ENCODE data around the gene ATF6.

ATF6 gene

DNA sequence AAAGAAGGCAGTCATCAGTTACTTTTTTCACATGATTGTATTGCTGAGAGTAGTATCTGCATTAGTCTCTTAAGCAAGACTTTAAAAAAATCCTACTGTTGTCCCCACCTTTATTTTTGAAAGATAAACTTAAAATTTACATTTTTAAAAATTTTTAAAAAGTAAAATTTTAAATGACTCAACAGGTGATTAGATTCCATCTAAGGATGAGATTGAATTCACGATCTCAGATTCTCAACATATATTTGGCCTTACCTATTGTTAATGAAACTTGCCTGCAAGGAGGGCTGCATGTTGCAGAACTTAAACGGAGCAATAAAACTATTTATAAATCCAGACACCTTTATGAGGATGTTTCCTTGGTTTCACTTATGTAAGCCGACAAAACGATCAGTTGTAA, 182.3 kb downstream of the ATF6 start:
- no peak overlapping the region for H3K27ac ChIP-seq (ENCODE audit: low read depth, low read length)
- H2AFZ ChIP-seq (ENCODE audit: low read length, unreplicated experiment), result no peak overlapping the region
- H3K4me1 ChIP-seq (ENCODE audit: control insufficient read depth, insufficient read depth, low read length, unreplicated experiment), result no peaks in the 10 kb centered on the region

DNA sequence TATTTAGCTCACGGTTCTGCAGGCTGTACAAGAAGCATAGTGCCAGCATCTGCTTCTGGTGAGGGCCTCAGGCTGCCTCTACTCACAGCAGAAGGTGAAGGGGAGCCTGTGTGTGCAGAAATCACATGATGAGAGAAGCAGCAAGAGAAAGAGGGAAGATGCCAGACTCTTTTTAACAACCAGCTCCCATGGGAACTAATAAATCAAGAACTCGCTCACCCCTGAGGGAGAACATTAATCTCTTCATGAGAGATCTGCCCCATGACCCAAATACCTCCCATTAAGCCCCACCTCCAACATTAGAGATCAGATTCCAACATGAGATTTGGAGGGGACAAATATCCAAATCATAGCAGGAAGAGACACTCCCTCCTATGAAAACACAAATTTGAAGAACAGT, 183.4 kb downstream of the ATF6 start:
- no peaks in the 10 kb centered on the region for H3K36me3 ChIP-seq (ENCODE audit: insufficient read depth, low read length)
- H3K79me2 ChIP-seq (ENCODE audit: control insufficient read depth, insufficient read depth, low read length, unreplicated experiment), result no peaks in the 10 kb centered on the region
- H3K4me1 ChIP-seq (ENCODE audit: control insufficient read depth, insufficient read depth, low read length, unreplicated experiment), result peaks cover 4% of the 10 kb centered on the region
- H3K27ac ChIP-seq (ENCODE audit: low read depth, low read length), result no peak overlapping the region
- H3K4me3 ChIP-seq (ENCODE audit: low read depth, low read length), result no peak overlapping the region
- H3K27me3 ChIP-seq (ENCODE audit: insufficient read depth, low read length), result no peaks in the 10 kb centered on the region
- no peak overlapping the region for H2AFZ ChIP-seq (ENCODE audit: low read length, unreplicated experiment)

More for the DNA sequence above, 182.3 kb downstream of the ATF6 start:
- no peaks in the 10 kb centered on the region for H3K79me2 ChIP-seq (ENCODE audit: control insufficient read depth, insufficient read depth, low read length, unreplicated experiment)
- H3K4me3 ChIP-seq (ENCODE audit: low read depth, low read length), result no peak overlapping the region
- H3K27me3 ChIP-seq (ENCODE audit: insufficient read depth, low read length), result no peaks in the 10 kb centered on the region
- H3K36me3 ChIP-seq (ENCODE audit: insufficient read depth, low read length), result no peaks in the 10 kb centered on the region

DNA sequence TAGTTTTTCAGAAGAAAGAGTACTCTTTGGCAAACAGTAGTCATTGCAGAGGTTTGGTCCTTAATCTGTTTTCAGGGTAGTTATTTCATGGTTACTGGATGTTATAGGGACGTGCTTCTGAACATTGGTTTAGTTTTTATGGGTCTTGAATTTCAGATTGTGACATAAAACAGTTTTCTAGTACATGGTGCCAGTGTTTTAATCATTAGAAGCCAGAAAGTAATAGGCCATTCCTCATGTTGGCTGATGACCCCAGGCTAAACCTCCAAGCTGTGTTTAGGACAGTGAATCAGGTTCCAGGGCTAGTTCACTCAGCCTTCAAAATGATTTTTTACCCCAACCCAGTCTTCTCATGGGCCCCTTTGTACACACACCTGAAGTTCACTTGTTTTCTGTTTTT, 184.3 kb downstream of the ATF6 start:
- Histone ChIP-seq H3K27ac (ENCODE audit: low read depth, low read length) (no peak overlapping the region), H2AFZ (ENCODE audit: low read length, unreplicated experiment) (no peak overlapping the region), H3K4me1 (ENCODE audit: control insufficient read depth, insufficient read depth, low read length, unreplicated experiment) (peaks cover 4% of the 10 kb centered on the region), H3K36me3 (ENCODE audit: insufficient read depth, low read length) (no peaks in the 10 kb centered on the region), H3K79me2 (ENCODE audit: control insufficient read depth, insufficient read depth, low read length, unreplicated experiment) (no peaks in the 10 kb centered on the region), H3K4me3 (ENCODE audit: low read depth, low read length) (no peak overlapping the region), H3K27me3 (ENCODE audit: insufficient read depth, low read length) (no peaks in the 10 kb centered on the region)

DNA sequence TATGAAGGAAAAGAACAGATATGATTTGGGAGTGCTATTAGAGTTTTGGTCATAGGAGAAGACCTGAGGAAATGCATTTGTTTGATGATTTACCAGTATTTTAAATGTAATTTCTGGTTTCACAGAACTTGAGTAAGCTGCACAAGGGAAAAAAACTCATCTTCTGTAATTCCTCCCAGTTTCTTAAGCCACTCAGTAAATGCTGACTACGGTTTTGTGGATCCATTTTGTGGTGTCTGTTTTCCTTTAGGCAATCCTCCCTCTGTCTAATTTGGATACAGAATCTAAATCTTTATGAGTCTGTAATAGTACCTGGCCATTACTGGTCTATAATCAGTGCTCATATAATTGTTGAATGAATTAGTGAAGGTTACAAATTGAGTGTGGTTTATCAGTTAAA, 185.5 kb downstream of the ATF6 start:
- Histone ChIP-seq H3K36me3 (ENCODE audit: insufficient read depth, low read length) (no peaks in the 10 kb centered on the region), H3K27me3 (ENCODE audit: insufficient read depth, low read length) (no peaks in the 10 kb centered on the region), H3K27ac (ENCODE audit: low read depth, low read length) (no peak overlapping the region), H2AFZ (ENCODE audit: low read length, unreplicated experiment) (no peak overlapping the region), H3K4me1 (ENCODE audit: control insufficient read depth, insufficient read depth, low read length, unreplicated experiment) (peaks cover 7% of the 10 kb centered on the region), H3K79me2 (ENCODE audit: control insufficient read depth, insufficient read depth, low read length, unreplicated experiment) (no peaks in the 10 kb centered on the region), H3K4me3 (ENCODE audit: low read depth, low read length) (no peak overlapping the region)

DNA sequence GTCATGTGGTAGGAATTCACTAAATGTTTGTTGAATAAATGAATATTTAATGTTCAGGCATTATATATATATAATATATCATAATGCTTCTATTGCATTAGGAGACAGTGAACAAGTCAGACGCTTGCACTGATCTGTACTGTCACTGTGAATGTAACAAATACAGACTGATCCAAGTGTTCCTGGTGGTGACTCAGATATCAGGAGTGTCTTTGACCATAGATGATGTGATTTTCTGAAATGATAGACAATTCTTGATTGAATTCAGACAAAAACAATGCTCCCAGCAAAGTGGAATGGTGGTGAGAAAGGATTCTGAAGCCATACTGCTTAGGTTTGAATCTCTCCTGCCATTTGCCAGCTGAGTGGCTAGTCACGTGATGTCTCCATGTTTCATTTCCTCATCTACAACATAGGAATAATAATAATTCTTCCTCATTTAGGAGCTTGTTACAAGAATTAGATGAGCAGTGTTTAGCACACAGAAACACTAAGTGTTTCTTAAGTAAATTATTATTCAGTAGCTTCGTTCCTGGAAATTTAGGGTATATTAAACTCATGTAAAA, 186.6 kb downstream of the ATF6 start:
- no peaks in the 10 kb centered on the region for H3K27me3 ChIP-seq (ENCODE audit: insufficient read depth, low read length)
- no peak overlapping the region for H3K27ac ChIP-seq (ENCODE audit: low read depth, low read length)
- peaks cover 7% of the 10 kb centered on the region for H3K4me1 ChIP-seq (ENCODE audit: control insufficient read depth, insufficient read depth, low read length, unreplicated experiment)
- H2AFZ ChIP-seq (ENCODE audit: low read length, unreplicated experiment), result no peak overlapping the region
- no peak overlapping the region for H3K4me3 ChIP-seq (ENCODE audit: low read depth, low read length)
- no peaks in the 10 kb centered on the region for H3K79me2 ChIP-seq (ENCODE audit: control insufficient read depth, insufficient read depth, low read length, unreplicated experiment)
- no peaks in the 10 kb centered on the region for H3K36me3 ChIP-seq (ENCODE audit: insufficient read depth, low read length)

DNA sequence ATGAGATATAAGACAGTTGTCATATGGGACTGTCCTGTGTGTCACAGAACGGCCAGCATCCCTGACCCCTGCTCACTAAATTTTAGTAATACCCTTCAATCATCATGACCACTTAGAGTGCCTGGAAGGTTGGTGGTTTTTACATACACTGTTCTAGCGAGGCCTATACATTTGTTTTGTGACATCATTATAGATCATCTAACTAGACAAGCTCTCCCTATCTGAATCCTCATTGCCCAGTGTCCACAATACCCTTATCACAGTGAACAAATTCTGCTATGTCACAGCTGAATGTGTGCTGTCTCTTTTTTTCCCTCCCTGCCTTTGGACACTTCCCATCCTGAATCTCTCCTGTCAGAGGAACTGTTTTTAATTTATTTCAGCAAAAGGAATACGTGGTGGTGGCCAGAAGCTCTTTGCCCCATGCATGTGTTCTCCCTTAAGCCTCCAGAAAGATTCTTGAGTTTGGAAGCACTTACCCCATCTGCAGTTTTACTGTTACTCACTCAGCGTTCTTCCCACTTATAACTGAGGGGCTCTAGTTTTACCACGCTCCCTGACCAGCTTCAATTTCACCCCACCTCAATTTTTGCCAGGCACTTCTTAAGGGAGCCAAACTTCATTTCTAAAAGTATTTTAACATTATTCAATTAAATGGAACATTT, 187.3 kb downstream of the ATF6 start:
- Histone ChIP-seq H3K79me2 (ENCODE audit: control insufficient read depth, insufficient read depth, low read length, unreplicated experiment) (no peaks in the 10 kb centered on the region), H3K36me3 (ENCODE audit: insufficient read depth, low read length) (no peaks in the 10 kb centered on the region), H3K27ac (ENCODE audit: low read depth, low read length) (no peak overlapping the region), H3K4me1 (ENCODE audit: control insufficient read depth, insufficient read depth, low read length, unreplicated experiment) (peaks cover 7% of the 10 kb centered on the region), H3K4me3 (ENCODE audit: low read depth, low read length) (no peak overlapping the region), H2AFZ (ENCODE audit: low read length, unreplicated experiment) (no peak overlapping the region), H3K27me3 (ENCODE audit: insufficient read depth, low read length) (no peaks in the 10 kb centered on the region)

DNA sequence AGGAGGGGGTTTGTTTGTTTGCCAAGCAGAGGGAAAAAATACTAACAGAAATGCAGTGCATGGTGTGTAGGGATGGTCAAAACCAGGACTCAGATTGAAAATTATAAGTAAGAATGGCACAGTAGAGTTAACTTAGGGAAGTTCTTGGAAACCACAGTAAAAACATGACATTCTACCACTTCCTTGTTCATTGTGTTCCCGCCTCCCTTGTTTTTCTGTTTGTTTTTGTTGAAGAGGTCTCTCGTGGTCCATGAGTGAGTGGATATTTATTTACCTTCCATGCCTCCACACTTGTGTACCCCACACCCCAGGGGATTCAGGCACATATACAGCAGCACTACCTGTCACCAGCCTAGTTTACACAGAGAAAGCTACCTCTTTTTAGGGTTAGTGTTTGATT, 187.9 kb downstream of the ATF6 start:
- H3K4me3 ChIP-seq (ENCODE audit: low read depth, low read length), result no peak overlapping the region
- H3K36me3 ChIP-seq (ENCODE audit: insufficient read depth, low read length), result no peaks in the 10 kb centered on the region
- H3K79me2 ChIP-seq (ENCODE audit: control insufficient read depth, insufficient read depth, low read length, unreplicated experiment), result no peaks in the 10 kb centered on the region
- H2AFZ ChIP-seq (ENCODE audit: low read length, unreplicated experiment), result no peak overlapping the region
- H3K27me3 ChIP-seq (ENCODE audit: insufficient read depth, low read length), result no peaks in the 10 kb centered on the region
- peaks cover 7% of the 10 kb centered on the region for H3K4me1 ChIP-seq (ENCODE audit: control insufficient read depth, insufficient read depth, low read length, unreplicated experiment)
- no peak overlapping the region for H3K27ac ChIP-seq (ENCODE audit: low read depth, low read length)

DNA sequence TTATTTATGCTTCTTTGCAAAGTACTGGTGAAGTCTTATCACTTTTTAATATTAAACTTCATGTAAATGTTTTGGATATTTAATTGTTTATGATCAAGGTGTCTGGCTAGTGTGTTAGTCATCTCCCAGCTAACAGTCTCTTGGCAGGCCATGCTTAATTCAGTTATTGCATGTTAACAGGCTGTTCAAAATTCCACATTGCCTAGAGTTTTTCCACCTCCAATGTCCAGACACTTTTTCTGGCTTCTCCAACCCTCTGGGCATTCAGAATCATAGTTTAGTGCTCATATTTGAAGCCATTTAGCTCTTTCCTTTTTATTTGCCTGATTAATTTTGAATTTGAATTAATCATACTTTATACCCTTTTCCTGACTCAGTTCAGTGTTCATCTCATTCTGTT, 188.3 kb downstream of the ATF6 start:
- H3K4me1 ChIP-seq (ENCODE audit: control insufficient read depth, insufficient read depth, low read length, unreplicated experiment), result peaks cover 7% of the 10 kb centered on the region

DNA sequence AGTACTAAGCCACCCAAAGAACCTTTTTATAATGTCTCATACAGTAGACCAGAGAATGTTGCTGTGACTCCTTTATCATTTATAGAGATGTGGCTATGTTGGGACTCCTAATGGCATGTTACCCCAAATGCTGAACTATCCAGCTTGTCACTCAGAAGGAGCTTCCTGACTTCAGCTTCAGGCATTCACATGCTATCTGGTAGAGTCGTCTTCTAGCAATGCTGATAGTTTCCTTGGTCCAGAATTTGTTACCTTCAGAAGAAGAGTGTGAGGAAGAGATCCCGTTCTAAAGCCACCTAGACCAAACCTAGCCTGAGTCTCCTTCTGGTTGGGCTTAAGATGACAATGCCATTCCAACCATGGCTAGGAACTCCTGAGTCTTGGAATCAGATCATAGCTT, 189.5 kb downstream of the ATF6 start:
- no peaks in the 10 kb centered on the region for H3K79me2 ChIP-seq (ENCODE audit: control insufficient read depth, insufficient read depth, low read length, unreplicated experiment)
- H3K4me3 ChIP-seq (ENCODE audit: low read depth, low read length), result no peak overlapping the region
- H3K27me3 ChIP-seq (ENCODE audit: insufficient read depth, low read length), result no peaks in the 10 kb centered on the region
- H2AFZ ChIP-seq (ENCODE audit: low read length, unreplicated experiment), result no peak overlapping the region
- H3K4me1 ChIP-seq (ENCODE audit: control insufficient read depth, insufficient read depth, low read length, unreplicated experiment), result peaks cover 7% of the 10 kb centered on the region
- H3K36me3 ChIP-seq (ENCODE audit: insufficient read depth, low read length), result no peaks in the 10 kb centered on the region
- no peak overlapping the region for H3K27ac ChIP-seq (ENCODE audit: low read depth, low read length)

More for the DNA sequence above, 188.3 kb downstream of the ATF6 start:
- no peak overlapping the region for H3K27ac ChIP-seq (ENCODE audit: low read depth, low read length)
- no peak overlapping the region for H2AFZ ChIP-seq (ENCODE audit: low read length, unreplicated experiment)
- H3K4me3 ChIP-seq (ENCODE audit: low read depth, low read length), result no peak overlapping the region
- H3K27me3 ChIP-seq (ENCODE audit: insufficient read depth, low read length), result no peaks in the 10 kb centered on the region
- no peaks in the 10 kb centered on the region for H3K79me2 ChIP-seq (ENCODE audit: control insufficient read depth, insufficient read depth, low read length, unreplicated experiment)
- H3K36me3 ChIP-seq (ENCODE audit: insufficient read depth, low read length), result no peaks in the 10 kb centered on the region

DNA sequence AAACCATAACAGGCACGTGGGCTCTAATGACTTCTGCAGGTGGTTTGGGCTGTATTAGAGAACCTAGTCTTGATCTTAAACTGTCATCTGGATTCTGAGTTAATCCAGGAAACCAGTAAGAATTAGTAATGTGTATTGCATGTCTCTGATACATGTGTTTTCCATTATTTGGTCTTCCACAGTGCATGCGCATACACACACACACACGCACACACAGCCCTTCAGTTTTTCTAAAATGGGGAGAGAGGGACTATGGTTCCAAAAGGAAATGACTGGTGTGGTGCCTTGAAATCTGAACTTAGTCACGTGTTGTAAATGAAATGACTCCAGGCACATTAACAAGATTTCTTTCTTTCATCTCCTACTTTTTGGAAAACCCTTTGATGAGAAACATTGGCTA, 190.0 kb downstream of the ATF6 start:
- H3K36me3 ChIP-seq (ENCODE audit: insufficient read depth, low read length), result no peaks in the 10 kb centered on the region
- H3K79me2 ChIP-seq (ENCODE audit: control insufficient read depth, insufficient read depth, low read length, unreplicated experiment), result no peaks in the 10 kb centered on the region
- no peak overlapping the region for H3K27ac ChIP-seq (ENCODE audit: low read depth, low read length)
- H3K4me3 ChIP-seq (ENCODE audit: low read depth, low read length), result no peak overlapping the region
- no peak overlapping the region for H2AFZ ChIP-seq (ENCODE audit: low read length, unreplicated experiment)
- H3K4me1 ChIP-seq (ENCODE audit: control insufficient read depth, insufficient read depth, low read length, unreplicated experiment), result peaks cover 9% of the 10 kb centered on the region
- no peaks in the 10 kb centered on the region for H3K27me3 ChIP-seq (ENCODE audit: insufficient read depth, low read length)

DNA sequence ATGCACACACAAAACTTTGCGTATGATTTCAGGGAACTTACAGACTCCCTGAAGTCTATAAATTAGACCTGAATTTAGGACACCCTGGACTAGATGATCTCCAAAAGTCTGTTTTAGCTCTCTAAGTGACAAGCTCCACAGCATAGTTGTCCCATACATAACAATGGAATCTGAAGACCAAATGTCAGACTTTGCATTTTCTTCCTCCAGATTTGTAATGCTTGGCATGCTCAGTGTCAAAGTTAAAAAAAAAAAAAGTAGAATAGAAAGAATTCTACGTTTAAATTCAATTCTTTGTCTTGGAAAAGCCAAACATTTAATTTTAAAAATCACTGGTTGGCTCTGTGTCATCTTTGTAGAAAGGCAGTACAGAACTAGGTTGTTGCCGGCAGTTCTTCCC, 190.8 kb downstream of the ATF6 start:
- no peak overlapping the region for H2AFZ ChIP-seq (ENCODE audit: low read length, unreplicated experiment)
- no peaks in the 10 kb centered on the region for H3K36me3 ChIP-seq (ENCODE audit: insufficient read depth, low read length)
- H3K27me3 ChIP-seq (ENCODE audit: insufficient read depth, low read length), result no peaks in the 10 kb centered on the region
- H3K79me2 ChIP-seq (ENCODE audit: control insufficient read depth, insufficient read depth, low read length, unreplicated experiment), result no peaks in the 10 kb centered on the region
- no peak overlapping the region for H3K4me3 ChIP-seq (ENCODE audit: low read depth, low read length)
- H3K27ac ChIP-seq (ENCODE audit: low read depth, low read length), result no peak overlapping the region
- peaks cover 18% of the 10 kb centered on the region for H3K4me1 ChIP-seq (ENCODE audit: control insufficient read depth, insufficient read depth, low read length, unreplicated experiment)
